Effector memory CD4-positive, alpha-beta T cell (primary cell): ENCODE measurements around the gene KCNAB2.

Experiments used
- DNase-seq, 3 donors: peaks; one replicate each; pipeline ENCODE4 v3.0.0-alpha.2; 2020
- H3K27ac ChIP-seq: 2 replicates; pipeline ENCODE4 v1.7.0; 2013; ENCODE audit warnings: mild to moderate bottlenecking, low read length, moderate library complexity; ENCODE audit not compliant: insufficient read depth, poor library complexity, severe bottlenecking
- H3K27me3 ChIP-seq: replicated peaks from 2 replicates; pipeline ENCODE4 v1.7.0; 2013; ENCODE audit warnings: mild to moderate bottlenecking, low read length; ENCODE audit not compliant: insufficient read depth, control insufficient read depth, poor library complexity, severe bottlenecking
- H3K36me3 ChIP-seq: 2 replicates; pipeline ENCODE4 v1.7.0; 2013; ENCODE audit warnings: mild to moderate bottlenecking, low read length, moderate library complexity; ENCODE audit not compliant: control insufficient read depth, insufficient read depth
- H3K4me1 ChIP-seq: 2 replicates; pipeline ENCODE4 v1.7.0; 2013; ENCODE audit warnings: low read length, mild to moderate bottlenecking; ENCODE audit not compliant: control insufficient read depth, insufficient read depth, poor library complexity, severe bottlenecking
- H3K4me3 ChIP-seq: 2 replicates; pipeline ENCODE4 v1.7.0; 2013; ENCODE audit warnings: low read length, low read depth, mild to moderate bottlenecking; ENCODE audit not compliant: insufficient read depth, poor library complexity, severe bottlenecking
- H3K9me3 ChIP-seq: 2 replicates; pipeline ENCODE4 v1.7.0; 2013; ENCODE audit warnings: mild to moderate bottlenecking, low read length, moderate library complexity; ENCODE audit not compliant: control insufficient read depth

Gene KCNAB2

DNA sequence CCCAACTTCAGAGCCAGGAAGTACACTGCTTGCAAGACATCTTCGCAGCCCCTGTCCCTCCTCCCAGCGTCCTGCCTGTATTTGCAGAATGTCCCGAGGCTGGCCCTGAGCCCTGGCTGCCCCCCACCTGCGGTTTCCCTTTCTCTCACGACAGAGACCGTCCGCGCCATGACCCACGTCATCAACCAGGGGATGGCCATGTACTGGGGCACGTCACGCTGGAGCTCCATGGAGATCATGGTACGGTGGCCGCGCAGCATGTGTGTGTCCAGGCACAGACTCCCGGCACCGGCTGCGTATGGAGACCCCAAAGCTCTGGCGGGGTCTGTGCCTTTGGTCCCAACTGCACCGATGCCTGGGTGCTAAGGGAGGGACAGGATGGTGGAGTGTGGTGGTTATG is 48.6 kb downstream of the KCNAB2 start:
- no peaks in the 10 kb centered on the region for H3K4me1 ChIP-seq
- H3K27me3 ChIP-seq, result no peaks in the 10 kb centered on the region
- H3K27ac ChIP-seq, result no peak overlapping the region
- H3K36me3 ChIP-seq, result peaks cover 81% of the 10 kb centered on the region
- no peak overlapping the region for H3K4me3 ChIP-seq
- H3K9me3 ChIP-seq, result no peaks in the 10 kb centered on the region
- DNase-seq, result no peak

DNA sequence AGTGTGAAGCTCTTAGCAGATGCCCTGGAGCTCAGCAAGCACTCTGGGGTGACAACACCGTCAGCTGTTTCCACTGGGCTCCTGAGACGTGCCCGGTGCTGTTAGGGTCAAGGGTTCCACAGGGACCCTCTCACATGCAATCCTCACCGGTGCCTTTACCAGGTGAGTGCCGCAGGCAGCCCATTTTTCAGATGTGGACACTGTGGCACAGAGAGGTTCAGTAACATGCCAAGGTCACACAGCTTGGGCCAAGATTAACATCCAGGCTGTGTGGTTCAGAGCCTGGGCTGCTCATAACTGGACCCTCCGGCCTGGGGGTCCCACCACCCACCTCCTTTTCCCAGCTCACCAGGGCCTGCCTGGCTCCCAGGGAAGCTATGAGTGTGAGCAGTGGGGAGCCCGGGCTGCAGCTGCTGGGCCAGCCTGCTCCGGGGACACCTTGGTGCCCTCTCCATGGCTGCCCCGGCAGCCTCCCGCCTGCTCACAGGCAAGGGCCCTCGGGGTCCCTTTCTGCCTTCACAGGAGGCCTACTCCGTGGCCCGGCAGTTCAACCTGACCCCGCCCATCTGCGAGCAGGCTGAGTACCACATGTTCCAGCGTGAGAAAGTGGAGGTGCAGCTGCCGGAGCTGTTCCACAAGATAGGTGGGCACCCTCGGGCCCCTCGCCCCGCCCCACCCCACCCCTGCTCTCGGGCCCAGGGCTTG is 49.3 kb downstream of the KCNAB2 start:
- DNase-seq, result no peak
- Histone ChIP-seq H3K4me1 (no peaks in the 10 kb centered on the region), H3K36me3 (peaks cover 75% of the 10 kb centered on the region), H3K27me3 (no peaks in the 10 kb centered on the region), H3K27ac (no peak overlapping the region), H3K9me3 (no peaks in the 10 kb centered on the region), H3K4me3 (no peak overlapping the region)

DNA sequence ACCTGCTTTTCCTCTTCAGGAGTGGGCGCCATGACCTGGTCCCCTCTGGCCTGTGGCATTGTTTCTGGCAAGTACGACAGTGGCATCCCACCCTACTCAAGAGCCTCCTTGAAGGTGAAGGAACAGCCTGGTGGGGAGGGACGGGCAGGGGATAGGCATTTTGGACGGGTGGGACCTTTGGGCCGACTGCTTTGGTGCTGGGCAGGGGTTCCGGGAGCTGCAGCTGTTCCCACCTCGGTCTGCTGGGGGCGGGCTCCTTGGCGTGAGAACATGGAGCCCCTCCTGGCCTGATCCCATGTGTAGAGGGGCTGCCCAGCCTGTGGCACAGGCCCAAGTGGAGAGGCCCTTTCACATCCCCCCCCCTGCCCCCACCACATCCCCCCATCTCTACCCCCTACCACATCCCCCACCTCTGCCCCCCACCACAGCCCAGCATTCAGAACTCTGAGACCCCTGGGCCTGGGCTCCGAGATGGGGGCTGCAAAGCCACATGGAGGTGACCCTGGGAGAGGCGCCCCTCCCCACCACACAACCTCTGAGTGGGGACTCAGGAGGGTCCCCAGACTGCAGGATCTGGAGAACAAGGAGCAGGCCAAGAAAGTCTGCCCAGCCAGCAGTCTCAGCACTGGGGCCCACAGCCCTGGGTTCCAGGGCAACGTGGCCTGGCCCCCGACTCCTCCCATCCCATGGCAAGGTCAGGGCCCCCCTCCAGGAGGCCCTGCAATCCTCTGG is 50.0 kb downstream of the KCNAB2 start:
- Histone ChIP-seq H3K27ac (no peak overlapping the region), H3K27me3 (no peaks in the 10 kb centered on the region), H3K4me3 (no peak overlapping the region), H3K36me3 (peaks cover 68% of the 10 kb centered on the region), H3K9me3 (no peaks in the 10 kb centered on the region), H3K4me1 (no peaks in the 10 kb centered on the region)
- no peak for DNase-seq

DNA sequence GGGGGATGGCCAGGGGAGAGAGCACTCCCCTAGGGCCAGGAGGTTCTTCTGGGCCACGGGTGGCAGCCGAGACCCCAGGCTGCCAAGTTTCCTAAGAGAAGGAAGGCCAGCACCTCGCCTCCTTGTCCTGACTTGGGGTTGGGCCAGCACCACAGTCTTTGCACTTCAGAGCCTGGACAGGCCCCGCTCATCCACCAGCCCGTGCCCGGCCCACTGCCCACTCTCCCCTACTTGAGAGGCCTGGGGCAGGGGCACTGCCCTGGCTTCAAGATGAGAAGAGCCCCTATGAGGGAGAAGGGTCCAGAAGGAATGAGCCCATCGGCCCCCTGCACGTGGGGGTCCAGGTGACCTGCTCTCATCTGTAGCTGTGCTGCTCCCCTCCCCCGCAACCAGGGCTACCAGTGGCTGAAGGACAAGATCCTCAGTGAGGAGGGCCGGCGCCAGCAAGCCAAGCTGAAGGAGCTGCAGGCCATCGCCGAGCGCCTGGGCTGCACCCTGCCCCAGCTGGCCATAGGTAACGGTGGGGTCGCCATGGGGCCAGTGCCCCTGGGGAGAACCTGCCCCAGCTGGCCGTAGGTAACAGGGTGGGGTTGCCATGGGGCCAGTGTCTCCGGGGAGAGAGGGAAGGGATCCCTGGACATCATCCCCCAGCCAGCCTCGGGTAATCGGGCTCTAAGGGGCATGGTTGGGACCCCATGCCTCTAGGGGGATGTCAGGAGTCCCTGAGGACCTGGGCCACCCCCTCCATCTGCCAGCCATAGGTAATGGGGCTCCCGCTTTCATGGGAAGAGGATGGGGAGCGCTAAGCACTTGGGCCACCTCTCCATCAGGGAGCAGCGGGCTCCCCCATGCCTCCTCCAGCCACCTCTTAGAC is 50.8 kb downstream of the KCNAB2 start:
- Histone ChIP-seq H3K9me3 (no peaks in the 10 kb centered on the region), H3K4me3 (no peak overlapping the region)

DNA sequence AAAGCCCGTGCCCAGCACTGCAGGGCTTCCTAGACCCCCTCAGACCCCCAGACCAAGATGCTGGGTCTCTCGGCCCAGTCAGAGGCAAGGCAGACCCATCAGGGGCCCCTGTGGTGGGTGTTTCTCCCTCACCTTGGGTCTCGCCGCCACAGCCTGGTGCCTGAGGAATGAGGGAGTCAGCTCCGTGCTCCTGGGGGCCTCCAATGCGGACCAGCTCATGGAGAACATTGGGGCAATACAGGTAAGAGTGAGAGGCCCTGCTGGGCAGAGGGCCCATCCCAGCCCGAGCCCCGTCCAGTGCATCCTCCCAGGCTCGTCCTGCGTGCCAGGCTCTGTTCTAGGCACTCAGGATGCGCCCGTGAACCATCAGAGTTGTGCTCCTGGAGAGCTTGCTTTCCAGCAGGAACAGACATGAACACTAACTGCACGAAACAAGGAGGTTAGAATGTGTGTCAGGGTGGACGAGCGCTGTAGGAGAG is 51.5 kb downstream of the KCNAB2 start:
- H3K36me3 ChIP-seq, result peaks cover 53% of the 10 kb centered on the region
- no peaks in the 10 kb centered on the region for H3K4me1 ChIP-seq
- H3K4me3 ChIP-seq, result no peak overlapping the region
- no peak for DNase-seq
- no peaks in the 10 kb centered on the region for H3K27me3 ChIP-seq
- no peaks in the 10 kb centered on the region for H3K9me3 ChIP-seq
- H3K27ac ChIP-seq, result no peak overlapping the region

More for the DNA sequence above, 50.8 kb downstream of the KCNAB2 start:
- DNase-seq, result no peak
- no peaks in the 10 kb centered on the region for H3K4me1 ChIP-seq
- H3K36me3 ChIP-seq, result peaks cover 60% of the 10 kb centered on the region
- no peaks in the 10 kb centered on the region for H3K27me3 ChIP-seq
- no peak overlapping the region for H3K27ac ChIP-seq

DNA sequence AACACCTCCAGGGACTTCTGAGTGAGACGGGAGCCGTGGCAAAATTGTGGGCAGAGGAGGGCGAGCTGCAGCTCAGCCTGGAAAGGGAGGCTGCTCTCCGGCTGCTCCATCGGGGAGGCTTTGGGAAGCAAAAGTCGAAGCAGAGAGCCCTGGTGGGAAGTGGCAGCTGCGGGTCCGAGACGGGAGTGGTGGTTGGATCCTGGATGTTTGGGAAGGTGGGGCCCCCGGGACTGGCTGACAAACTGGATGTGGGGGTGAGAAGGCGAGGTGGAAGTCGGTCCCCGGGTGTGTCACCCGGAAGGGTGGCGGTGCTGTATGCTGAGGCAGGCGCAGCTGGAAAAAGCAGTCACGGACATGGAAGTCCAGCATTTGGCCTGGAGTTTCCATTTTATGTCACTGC is 52.1 kb downstream of the KCNAB2 start:
- no peaks in the 10 kb centered on the region for H3K9me3 ChIP-seq
- H3K27me3 ChIP-seq, result no peaks in the 10 kb centered on the region
- no peak overlapping the region for H3K27ac ChIP-seq
- H3K36me3 ChIP-seq, result peaks cover 47% of the 10 kb centered on the region
- DNase-seq, result no peak
- H3K4me3 ChIP-seq, result no peak overlapping the region
- H3K4me1 ChIP-seq, result no peaks in the 10 kb centered on the region

DNA sequence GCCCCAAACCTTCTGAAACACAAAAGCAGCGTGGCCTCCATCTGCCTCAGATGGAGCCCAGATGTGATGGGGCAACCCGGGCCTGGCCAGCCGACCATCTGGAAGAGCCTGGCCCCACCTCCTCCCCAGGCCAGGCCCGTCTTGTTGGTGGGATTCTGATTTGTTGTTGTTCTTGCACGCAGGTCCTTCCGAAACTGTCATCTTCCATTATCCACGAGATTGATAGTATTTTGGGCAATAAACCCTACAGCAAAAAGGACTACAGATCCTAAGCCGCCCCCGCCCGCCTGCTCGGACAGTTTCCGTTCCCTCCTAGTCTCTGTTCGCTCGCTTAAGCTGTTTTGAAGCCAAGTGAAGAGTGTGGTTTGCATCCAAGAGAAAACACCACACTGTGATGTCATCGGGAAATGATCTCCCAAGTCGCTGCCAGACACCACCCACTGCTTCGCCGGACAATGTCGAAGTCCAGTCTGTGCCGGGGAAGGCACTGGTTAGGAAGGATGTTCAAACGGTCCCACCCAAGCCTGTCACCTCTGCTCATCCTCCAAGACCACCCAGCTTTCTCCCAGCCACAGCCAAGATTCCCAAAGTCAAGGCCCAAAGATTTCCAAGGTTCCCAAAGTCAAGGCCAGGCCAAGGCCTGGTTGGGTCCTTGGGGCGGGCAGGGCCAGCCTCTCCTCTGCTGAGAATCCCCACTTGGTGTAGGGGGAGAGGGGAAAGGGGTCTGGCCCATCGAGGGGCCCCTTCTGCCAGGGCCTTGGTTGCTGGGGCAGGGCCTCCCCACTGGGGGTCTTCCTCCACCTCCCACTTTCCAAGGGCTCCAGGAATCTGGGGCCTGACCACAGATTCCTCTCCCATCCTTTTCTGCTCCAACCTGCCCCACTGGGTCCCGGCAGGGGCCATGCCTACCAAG is 52.9 kb downstream of the KCNAB2 start:
- H3K36me3 ChIP-seq, result peaks cover 39% of the 10 kb centered on the region
- no peak overlapping the region for H3K27ac ChIP-seq
- no peaks in the 10 kb centered on the region for H3K9me3 ChIP-seq
- no peaks in the 10 kb centered on the region for H3K27me3 ChIP-seq
- no peaks in the 10 kb centered on the region for H3K4me1 ChIP-seq
- no peak overlapping the region for H3K4me3 ChIP-seq
- no peak for DNase-seq

DNA sequence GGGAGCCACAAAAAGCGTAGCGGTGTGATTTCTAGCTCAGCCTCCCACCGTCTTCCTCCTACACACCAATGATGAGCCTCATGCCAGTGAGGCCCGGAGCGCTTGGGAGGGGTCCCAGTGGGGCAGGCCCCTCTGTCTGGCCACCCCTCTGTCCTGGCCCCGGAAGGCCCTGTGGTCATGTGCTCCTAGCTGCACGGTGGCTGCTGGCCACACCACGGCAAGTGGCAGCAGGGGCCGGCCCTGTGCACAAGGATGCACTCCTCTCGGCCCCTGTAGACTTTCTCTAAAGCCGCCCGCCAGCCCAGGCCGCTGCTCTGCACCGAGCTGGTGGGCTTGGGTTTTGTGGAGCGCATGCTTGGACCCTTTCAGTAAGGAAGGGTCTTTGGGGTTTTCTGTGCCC is 53.6 kb downstream of the KCNAB2 start:
- no peak overlapping the region for H3K27ac ChIP-seq
- H3K9me3 ChIP-seq, result no peaks in the 10 kb centered on the region
- H3K4me3 ChIP-seq, result no peak overlapping the region
- no peaks in the 10 kb centered on the region for H3K4me1 ChIP-seq
- H3K36me3 ChIP-seq, result peaks cover 34% of the 10 kb centered on the region
- no peak for DNase-seq
- no peaks in the 10 kb centered on the region for H3K27me3 ChIP-seq
